PC-9 (cell line): ENCODE data around the gene HNRNPLL.

Source experiments
- EZH2 ChIP-seq: fragments of 200-600 bp; sonication (generic); IDR thresholded peaks from 2 replicates; pipeline ENCODE4 v1.8.0; 2017; ENCODE audit warnings: antibody characterized with exemption, low read depth
- TF ChIP-seq, protein P1 (sequence below): fragments of 200-600 bp; sonication (generic); conservative IDR thresholded peaks from 2 replicates; pipeline ENCODE4 v1.6.1; 2017; ENCODE audit warnings: mixed run types, antibody characterized with exemption, mild to moderate bottlenecking, moderate library complexity

DNA sequence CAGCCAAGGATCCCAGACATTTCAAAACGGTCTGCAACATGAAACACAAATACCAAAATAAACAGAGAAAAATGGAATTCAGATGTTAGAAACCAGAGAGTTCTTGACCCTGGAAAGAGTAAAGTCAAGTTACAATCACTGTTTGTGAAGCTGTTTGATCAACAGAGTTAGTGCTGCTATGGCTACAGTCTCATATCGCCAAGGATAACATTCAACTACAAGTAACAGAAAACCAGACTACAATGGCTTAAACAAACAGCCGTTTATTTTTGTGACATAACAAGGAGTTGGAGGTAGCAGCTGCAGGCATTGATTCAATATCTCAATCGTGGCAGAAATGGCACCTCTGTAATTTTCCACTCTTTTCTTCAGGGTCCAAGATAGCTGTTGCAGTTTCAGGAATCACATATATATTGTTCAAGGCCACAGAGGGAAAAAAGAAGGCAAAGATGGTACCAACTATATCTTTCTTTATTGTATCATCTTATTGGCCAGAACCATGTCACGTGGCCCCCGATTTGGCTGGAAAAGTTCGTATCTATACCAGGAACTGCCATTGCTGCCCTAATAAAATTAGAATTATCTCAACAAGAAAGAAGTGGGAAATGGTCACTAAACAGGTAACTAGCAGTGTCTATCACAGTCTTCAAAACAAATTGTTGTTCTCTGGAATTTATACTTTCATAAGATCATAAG is 17.7 kb upstream of the HNRNPLL start:
- no peak for TF ChIP-seq EZH2
- TF ChIP-seq, protein P1, sequence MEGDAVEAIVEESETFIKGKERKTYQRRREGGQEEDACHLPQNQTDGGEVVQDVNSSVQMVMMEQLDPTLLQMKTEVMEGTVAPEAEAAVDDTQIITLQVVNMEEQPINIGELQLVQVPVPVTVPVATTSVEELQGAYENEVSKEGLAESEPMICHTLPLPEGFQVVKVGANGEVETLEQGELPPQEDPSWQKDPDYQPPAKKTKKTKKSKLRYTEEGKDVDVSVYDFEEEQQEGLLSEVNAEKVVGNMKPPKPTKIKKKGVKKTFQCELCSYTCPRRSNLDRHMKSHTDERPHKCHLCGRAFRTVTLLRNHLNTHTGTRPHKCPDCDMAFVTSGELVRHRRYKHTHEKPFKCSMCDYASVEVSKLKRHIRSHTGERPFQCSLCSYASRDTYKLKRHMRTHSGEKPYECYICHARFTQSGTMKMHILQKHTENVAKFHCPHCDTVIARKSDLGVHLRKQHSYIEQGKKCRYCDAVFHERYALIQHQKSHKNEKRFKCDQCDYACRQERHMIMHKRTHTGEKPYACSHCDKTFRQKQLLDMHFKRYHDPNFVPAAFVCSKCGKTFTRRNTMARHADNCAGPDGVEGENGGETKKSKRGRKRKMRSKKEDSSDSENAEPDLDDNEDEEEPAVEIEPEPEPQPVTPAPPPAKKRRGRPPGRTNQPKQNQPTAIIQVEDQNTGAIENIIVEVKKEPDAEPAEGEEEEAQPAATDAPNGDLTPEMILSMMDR: no peak
